Neutrophil (primary cell): ENCODE results near the gene RYR2.

Experiments used
- H3K27ac ChIP-seq: fragments of 200-600 bp; sonication (generic); 2 replicates; pipeline ENCODE4 v1.5.1; 2016; ENCODE audit warnings: mild to moderate bottlenecking, moderate library complexity
- H3K27me3 ChIP-seq: fragments of 200-600 bp; sonication (generic); 2 replicates; pipeline ENCODE4 v1.6.0; 2016; ENCODE audit warnings: mild to moderate bottlenecking
- H3K36me3 ChIP-seq: fragments of 200-600 bp; sonication (generic); 2 replicates; pipeline ENCODE4 v1.5.1; 2017
- H3K4me1 ChIP-seq, 2 experiments: fragments of 200-600 bp in 1 of 2; sonication (generic) in 1 of 2; 1 replicate in 1 of 2; 2 replicates in 1 of 2; pipeline versions ENCODE4 v1.5.1 to v1.6.1; 2013 to 2016; ENCODE audit warnings: low read depth in 1 of 2, low read length in 1 of 2, mild to moderate bottlenecking in 1 of 2, moderate library complexity in 1 of 2; ENCODE audit not compliant: control insufficient read depth in 1 of 2, insufficient read depth in 1 of 2
- H3K4me3 ChIP-seq, 2 experiments: fragments of 200-600 bp in 1 of 2; sonication (generic) in 1 of 2; 1 replicate in 1 of 2; 2 replicates in 1 of 2; pipeline ENCODE4 v1.5.1; 2013 to 2016; ENCODE audit warnings: low read depth in 1 of 2, low read length in 1 of 2, mild to moderate bottlenecking in 1 of 2, moderate library complexity in 1 of 2
- H3K9me3 ChIP-seq: fragments of 200-600 bp; sonication (generic); 2 replicates; pipeline ENCODE4 v1.5.1; 2016
- TF ChIP-seq, protein P1 (sequence below): fragments of 200-600 bp; sonication (generic); IDR thresholded peaks from 2 replicates; pipeline ENCODE4 v1.5.1; 2016; ENCODE audit warnings: antibody characterized with exemption

The RYR2 gene

DNA sequence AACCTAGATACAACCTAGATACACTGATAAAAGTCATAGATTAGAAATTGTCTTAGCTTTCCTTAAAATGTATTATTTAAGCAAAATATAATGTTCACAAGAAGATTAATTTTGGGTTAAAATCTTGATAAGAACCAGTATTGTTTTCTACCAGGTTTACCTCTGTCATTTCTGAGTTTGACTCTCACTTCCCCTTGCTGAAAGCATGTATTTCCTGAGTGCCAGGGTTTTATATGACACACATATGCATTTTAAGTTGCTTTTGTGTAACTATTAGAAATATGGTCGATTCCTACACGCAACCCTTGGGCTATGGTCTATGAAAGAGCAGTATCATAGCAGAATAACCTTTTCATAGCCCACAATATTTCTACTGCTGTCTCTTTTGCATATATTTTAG lies 497.1 kb downstream of the RYR2 start:
- Histone ChIP-seq H3K4me3 (no peak overlapping the region), H3K9me3 (no peaks in the 10 kb centered on the region), H3K36me3 (no peaks in the 10 kb centered on the region), H3K27me3 (no peaks in the 10 kb centered on the region), H3K27ac (no peak overlapping the region), H3K4me1 (no peaks in the 10 kb centered on the region)
- TF ChIP-seq, protein P1, sequence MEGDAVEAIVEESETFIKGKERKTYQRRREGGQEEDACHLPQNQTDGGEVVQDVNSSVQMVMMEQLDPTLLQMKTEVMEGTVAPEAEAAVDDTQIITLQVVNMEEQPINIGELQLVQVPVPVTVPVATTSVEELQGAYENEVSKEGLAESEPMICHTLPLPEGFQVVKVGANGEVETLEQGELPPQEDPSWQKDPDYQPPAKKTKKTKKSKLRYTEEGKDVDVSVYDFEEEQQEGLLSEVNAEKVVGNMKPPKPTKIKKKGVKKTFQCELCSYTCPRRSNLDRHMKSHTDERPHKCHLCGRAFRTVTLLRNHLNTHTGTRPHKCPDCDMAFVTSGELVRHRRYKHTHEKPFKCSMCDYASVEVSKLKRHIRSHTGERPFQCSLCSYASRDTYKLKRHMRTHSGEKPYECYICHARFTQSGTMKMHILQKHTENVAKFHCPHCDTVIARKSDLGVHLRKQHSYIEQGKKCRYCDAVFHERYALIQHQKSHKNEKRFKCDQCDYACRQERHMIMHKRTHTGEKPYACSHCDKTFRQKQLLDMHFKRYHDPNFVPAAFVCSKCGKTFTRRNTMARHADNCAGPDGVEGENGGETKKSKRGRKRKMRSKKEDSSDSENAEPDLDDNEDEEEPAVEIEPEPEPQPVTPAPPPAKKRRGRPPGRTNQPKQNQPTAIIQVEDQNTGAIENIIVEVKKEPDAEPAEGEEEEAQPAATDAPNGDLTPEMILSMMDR, result no peak

DNA sequence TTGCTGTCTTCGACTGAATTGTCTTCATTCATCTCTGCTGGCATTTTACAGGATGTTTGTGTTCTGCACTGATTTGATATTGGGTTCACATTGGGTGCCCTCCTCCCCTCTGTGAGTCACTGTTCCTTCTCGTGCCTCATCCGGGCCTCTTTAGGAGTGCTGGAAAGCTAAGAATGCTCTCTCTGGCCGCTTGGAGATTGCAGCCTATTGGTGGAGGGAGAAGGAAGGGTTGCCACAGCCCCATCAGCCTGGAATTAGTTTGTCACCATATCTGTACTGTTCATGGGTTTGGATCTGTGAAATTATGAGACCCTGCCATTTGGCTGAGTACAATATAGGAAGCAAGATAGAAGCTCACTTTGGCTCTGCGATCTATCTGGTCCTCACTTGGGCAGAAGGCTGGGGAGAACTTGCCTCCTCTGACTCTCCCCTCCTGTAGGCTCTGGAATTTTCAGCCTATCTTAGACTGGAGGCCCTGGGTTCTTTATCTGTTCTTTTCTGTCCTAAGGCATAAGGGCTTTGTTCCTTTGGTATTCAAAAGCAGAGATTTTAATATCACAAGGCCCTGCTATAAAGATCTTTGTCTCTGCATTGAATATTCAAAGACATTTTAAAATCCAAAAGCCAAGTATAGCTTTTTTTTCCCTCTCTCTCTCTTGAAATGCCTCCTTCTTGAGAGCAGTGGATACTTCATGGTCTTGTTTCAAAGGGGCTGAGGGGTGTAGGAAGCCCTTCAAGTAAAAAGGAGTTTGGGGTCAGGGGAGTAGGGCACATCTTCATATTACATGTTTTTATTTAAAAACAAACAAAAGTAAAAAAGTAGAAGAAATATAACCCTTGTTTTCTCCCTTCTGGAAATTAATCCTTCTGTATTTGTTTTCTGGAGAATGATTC lies 500.8 kb downstream of the RYR2 start:
- TF ChIP-seq, protein P1, result no peak

DNA sequence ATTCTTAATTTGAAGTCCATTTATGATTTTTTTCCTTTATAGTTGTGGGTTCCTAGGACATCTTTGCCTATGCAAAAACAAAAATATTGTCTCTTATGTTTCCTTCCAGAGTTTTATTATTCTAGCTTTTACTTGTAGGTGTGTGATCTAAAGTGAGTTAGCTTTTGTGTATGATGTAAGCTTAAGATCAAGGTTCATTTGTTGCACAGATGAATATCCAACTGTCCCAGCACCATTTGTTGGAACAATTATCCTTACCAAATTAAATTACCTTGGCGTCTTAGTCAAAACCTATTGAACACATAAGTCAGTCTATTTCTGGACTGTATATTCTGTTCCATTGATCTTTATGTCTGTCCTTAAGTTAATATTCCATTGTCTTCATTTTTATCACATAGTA lies 511.1 kb downstream of the RYR2 start:
- Histone ChIP-seq H3K27ac (no peak overlapping the region), H3K9me3 (no peaks in the 10 kb centered on the region), H3K4me3 (no peak overlapping the region), H3K27me3 (no peaks in the 10 kb centered on the region), H3K36me3 (no peaks in the 10 kb centered on the region), H3K4me1 (no peaks in the 10 kb centered on the region)
- TF ChIP-seq, protein P1, result no peak

More for the DNA sequence above, 500.8 kb downstream of the RYR2 start:
- Histone ChIP-seq H3K4me3 (no peak overlapping the region), H3K36me3 (no peaks in the 10 kb centered on the region), H3K4me1 (no peaks in the 10 kb centered on the region), H3K9me3 (no peaks in the 10 kb centered on the region), H3K27me3 (no peaks in the 10 kb centered on the region), H3K27ac (no peak overlapping the region)

DNA sequence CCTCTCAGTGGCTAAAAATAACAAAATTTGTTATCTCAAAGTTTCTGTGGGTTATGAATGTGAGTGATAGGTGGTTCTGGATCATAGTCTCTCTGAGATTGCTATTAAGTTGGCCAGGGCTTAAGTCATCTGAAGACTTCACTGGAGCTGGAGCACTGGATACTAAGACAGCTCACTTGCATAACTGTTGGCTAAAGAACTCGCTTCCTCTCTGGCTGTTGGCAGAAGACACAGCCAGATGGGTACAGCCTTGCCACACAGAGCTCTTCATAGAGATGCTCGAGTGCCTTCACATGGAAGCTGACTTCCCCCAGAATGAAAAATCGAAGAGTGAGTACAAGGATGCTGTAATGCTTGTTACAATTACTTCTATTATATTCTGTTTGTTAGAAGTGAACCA lies 514.9 kb downstream of the RYR2 start:
- TF ChIP-seq, protein P1, result no peak
- H3K36me3 ChIP-seq, result no peaks in the 10 kb centered on the region

DNA sequence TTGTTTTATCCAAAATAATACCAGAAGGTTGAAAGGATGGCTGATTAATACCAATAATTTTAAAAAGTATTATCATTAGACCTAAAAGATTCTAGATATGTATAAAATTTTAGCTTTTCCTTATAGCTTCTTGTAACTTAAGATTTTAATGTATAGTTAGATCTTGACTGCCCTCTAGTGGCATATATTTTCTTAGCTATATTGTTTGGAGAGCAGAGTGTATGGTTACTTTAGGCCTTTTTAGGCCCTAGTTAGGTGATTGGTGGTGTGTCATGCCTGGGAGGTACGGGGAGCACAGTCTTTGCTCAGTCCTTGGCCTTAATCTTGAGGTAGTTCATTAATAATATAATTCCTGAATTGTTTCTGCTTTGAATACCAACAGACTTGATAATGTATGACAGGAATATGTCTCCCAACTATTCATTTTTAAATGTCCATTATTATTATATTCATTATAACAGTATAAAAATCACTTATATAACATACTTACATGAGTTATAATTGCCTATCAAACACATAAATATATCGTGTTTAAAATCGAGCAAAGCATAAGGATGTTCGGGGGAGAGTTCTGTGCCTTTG lies 520.3 kb downstream of the RYR2 start:
- no peaks in the 10 kb centered on the region for H3K27me3 ChIP-seq
- no peak overlapping the region for H3K4me3 ChIP-seq
- no peaks in the 10 kb centered on the region for H3K36me3 ChIP-seq
- H3K4me1 ChIP-seq, result no peaks in the 10 kb centered on the region
- TF ChIP-seq, protein P1, result no peak
- no peak overlapping the region for H3K27ac ChIP-seq
- H3K9me3 ChIP-seq, result no peaks in the 10 kb centered on the region

More for the DNA sequence above, 514.9 kb downstream of the RYR2 start:
- Histone ChIP-seq H3K27me3 (no peaks in the 10 kb centered on the region), H3K4me3 (no peak overlapping the region), H3K4me1 (no peaks in the 10 kb centered on the region), H3K27ac (no peak overlapping the region), H3K9me3 (no peaks in the 10 kb centered on the region)
